Measurements from ENCODE around the gene ALK. TPM values are rescaled to one million over a fixed set of nuclear protein-coding genes. Genes with fewer than 3 reads are reported as not detected.

The ALK gene
- total RNA-seq, 3 donors from 2014 or later, result not detected

DNA sequence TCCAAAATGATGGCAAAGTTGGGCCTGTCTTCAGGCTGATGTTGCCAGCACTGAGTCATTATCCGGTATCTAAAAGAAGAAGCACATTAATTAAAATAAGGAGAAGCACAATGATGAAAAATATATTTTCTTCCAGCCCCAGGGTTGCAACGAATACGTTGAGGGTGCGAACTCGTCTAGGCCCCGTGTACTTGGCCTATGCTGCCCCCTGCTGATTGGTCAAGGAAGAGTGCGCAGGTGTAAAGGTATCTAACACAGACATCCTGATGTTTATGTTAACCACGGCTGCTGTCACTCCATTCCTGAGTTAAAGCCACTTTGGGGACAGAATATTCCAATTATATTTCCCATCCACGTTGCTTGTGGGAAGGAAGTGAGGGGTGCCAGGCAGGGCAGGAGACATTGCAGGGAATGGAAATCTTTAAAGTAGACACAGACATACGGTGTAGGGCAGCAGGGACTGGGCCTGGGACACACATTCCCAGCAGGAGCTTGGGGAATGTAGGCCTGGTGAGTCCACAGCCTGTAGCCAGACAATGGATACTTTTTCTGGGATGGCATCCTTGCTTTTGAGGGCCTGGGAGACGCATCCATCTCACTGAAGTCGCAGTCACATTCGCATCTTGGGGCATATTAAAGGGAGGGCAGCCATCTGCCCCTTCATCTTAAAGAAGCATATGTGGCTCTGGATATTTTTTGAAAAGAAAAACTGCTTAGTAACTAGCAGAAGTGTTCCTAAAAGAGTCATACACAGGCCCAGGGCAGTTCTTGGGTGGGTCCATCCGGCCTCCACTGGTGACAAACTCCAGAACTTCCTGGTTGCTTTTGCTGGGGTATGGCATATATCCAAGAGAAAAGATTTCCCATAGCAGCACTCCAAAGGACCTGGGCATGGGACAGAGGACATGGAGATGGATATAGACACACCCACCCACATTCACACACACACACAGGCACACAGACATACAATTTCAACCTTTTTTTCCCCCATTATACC lies 724.3 kb downstream of the ALK start:
- H3K4me3 Mint-ChIP-seq, result no peak overlapping the region
- DNase-seq (peak; percentile 77), ATAC-seq (peak; percentile 86 to 94)
- H3K4me1 Mint-ChIP-seq (ENCODE audit: low read depth), result peaks cover 3% of the 10 kb centered on the region
- no peaks in the 10 kb centered on the region for H3K9me3 Mint-ChIP-seq
- peaks cover 4% of the 10 kb centered on the region for H3K36me3 Mint-ChIP-seq (ENCODE audit: insufficient read depth)
- no peaks in the 10 kb centered on the region for H3K27me3 Mint-ChIP-seq (ENCODE audit: low read depth)

DNA sequence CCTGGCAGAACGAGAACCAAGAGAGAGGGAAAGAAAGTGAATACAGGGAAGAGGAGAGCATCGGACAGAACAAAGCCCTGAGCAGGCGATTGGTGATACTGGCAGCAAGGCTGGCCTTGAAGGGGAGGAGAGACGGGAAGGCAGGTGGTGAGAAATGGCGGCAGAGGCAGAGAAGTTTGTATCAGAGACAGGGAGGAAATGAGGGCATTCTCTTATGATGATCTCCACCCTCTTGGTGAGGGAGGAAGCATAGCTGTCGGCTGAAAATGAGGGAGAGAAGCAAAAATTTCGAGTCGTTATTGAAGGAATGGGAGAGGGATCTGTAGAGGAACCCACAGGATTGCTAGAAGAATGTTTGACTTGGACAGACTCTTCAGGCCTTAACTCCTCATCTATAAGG lies 725.6 kb downstream of the ALK start:
- no peaks in the 10 kb centered on the region for H3K9me3 Mint-ChIP-seq
- peaks cover 3% of the 10 kb centered on the region for H3K4me1 Mint-ChIP-seq (ENCODE audit: low read depth)
- ATAC-seq, result no peak
- peaks cover 2% of the 10 kb centered on the region for H3K36me3 Mint-ChIP-seq (ENCODE audit: insufficient read depth)
- H3K27me3 Mint-ChIP-seq (ENCODE audit: low read depth), result no peaks in the 10 kb centered on the region
- no peak overlapping the region for H3K4me3 Mint-ChIP-seq
- no peak for DNase-seq

DNA sequence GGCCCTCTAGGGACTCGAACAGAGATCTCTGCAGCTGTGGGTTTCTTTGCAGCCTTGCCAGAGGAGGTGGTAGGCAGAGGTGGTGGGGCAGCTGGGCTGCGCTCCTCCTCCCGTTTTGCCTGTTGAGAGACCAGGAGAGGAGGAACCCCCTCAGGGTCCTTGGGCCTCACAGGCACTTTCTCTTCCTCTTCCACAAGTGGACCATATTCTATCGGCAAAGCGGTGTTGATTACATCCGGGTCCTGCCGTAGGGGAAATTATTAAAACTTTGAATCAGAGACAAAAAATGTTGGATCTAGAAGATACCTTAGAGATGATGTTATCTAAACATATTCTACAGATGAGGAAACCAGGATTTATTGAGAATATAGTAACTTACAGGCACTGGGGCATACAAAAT lies 727.7 kb downstream of the ALK start:
- H3K4me1 Mint-ChIP-seq (ENCODE audit: low read depth), result peaks cover 12% of the 10 kb centered on the region

DNA sequence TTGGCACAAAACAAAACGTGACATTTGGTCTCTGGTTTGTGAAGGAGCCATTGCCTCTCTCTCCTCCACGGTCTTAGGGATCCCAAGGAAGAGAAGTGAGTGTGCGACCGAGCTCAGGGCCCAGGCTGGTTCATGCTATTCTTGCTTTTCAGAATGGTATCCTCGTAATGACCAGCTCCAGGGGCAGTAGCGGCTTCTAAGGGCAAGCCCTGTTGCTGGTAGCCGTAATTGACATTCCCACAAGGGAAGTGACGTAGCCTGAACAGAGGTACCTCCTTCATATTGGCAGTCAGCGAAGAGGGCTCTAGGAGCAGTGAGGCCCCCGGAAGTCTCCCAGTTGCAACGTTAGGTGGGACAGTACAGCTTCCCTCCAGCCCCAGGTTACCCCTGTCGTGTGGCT lies 728.3 kb downstream of the ALK start:
- Mint-ChIP-seq H3K36me3 (ENCODE audit: insufficient read depth) (peaks cover 4% of the 10 kb centered on the region), H3K4me1 (ENCODE audit: low read depth) (peaks cover 15% of the 10 kb centered on the region), H3K9me3 (no peaks in the 10 kb centered on the region), H3K4me3 (no peak overlapping the region), H3K27me3 (ENCODE audit: low read depth) (no peaks in the 10 kb centered on the region)
- DNase-seq (no peak), ATAC-seq (no peak)

More for the DNA sequence above, 727.7 kb downstream of the ALK start:
- Mint-ChIP-seq H3K36me3 (ENCODE audit: insufficient read depth) (peaks cover 4% of the 10 kb centered on the region), H3K9me3 (no peaks in the 10 kb centered on the region), H3K27me3 (ENCODE audit: low read depth) (no peaks in the 10 kb centered on the region), H3K4me3 (no peak overlapping the region)
- no peak for ATAC-seq
- DNase-seq, result no peak

DNA sequence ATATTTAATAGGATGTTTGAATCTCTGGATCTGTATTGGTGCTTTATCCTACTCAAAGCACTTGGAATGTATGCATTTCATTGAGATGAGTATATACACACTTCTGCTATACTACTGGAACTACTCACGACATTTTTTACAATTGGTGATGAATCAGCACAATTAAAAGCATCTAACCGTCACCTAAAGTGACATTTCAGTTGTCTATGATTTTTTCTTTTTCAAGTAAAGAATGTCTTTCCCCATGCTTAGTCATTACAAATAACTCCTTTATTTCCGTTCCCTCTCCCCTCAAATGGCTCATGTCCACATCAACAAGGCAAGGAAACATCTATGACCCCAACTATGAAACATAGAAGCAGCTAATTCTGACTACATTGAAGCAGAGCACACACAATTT lies 728.9 kb downstream of the ALK start:
- H3K4me1 Mint-ChIP-seq (ENCODE audit: low read depth), result peaks cover 19% of the 10 kb centered on the region
- no peak for DNase-seq
- H3K9me3 Mint-ChIP-seq, result no peaks in the 10 kb centered on the region
- peaks cover 7% of the 10 kb centered on the region for H3K36me3 Mint-ChIP-seq (ENCODE audit: insufficient read depth)
- H3K27me3 Mint-ChIP-seq (ENCODE audit: low read depth), result no peaks in the 10 kb centered on the region
- H3K4me3 Mint-ChIP-seq, result no peak overlapping the region
- no peak for ATAC-seq

DNA sequence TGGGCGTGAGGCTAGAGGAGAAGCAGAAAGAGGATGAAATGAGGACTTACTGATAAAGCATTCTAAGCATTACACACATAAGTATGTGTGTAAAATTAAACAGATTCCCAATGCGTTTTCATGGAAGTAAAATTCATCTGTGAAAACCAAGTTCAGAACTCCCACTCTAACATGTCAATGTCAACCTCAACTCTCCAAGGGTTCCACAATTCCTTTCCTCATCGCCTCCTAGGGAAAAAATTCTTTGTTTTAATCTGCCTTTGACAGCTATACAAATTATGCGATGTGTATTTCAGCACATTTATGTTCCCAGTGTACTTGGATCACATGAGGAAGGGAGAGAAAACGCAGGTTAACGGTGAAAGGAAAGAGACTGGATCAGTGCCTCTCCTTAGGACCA lies 729.6 kb downstream of the ALK start:
- DNase-seq, result no peak
- Mint-ChIP-seq H3K9me3 (no peaks in the 10 kb centered on the region), H3K36me3 (ENCODE audit: insufficient read depth) (peaks cover 9% of the 10 kb centered on the region), H3K4me1 (ENCODE audit: low read depth) (peaks cover 19% of the 10 kb centered on the region), H3K27me3 (ENCODE audit: low read depth) (no peaks in the 10 kb centered on the region), H3K4me3 (no peak overlapping the region)
- no peak for ATAC-seq

DNA sequence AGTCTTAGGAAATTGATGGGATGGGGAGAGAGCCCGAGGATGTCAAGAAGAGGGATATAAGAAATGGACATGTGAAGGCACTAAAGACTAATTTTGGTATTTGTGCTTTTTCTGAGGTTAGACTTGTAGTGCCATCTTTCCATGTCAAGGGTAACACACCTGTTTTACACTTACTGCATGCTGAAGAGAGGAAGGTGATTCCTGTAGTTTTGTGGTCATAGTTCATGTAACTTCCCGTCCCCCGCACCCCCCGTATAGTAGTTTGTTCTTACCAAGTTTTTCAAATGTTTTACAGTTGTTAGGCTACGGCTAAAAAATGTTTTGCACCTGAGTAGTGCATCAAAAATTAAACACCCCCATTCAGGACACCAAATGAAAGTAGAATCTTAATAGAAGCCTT lies 732.3 kb downstream of the ALK start:
- H3K27me3 Mint-ChIP-seq (ENCODE audit: low read depth), result no peaks in the 10 kb centered on the region
- H3K4me1 Mint-ChIP-seq (ENCODE audit: low read depth), result peaks cover 16% of the 10 kb centered on the region
- no peak for DNase-seq
- no peaks in the 10 kb centered on the region for H3K9me3 Mint-ChIP-seq
- ATAC-seq, result no peak
- peaks cover 19% of the 10 kb centered on the region for H3K36me3 Mint-ChIP-seq (ENCODE audit: insufficient read depth)
- no peak overlapping the region for H3K4me3 Mint-ChIP-seq

DNA sequence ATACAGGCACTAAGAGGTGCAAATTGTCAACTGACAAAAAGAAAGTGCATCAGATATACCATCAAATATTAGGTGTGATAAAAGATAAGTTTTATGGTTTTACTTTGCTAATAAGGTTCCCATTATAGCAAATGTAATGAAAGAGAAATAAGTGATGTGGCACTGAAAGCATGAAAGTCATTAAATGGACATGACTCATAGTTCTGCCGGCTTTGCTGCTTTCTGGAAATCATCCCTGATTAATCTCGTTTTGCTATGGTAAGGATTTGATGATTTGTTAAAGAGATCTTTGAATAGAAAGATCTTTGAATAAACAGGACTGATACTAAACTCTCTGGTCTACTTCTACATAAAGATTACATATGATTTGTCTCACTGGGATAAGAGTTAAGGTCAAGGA lies 733.5 kb downstream of the ALK start:
- DNase-seq (no peak), ATAC-seq (no peak)
- no peak overlapping the region for H3K4me3 Mint-ChIP-seq
- peaks cover 21% of the 10 kb centered on the region for H3K36me3 Mint-ChIP-seq (ENCODE audit: insufficient read depth)
- H3K9me3 Mint-ChIP-seq, result no peaks in the 10 kb centered on the region
- no peaks in the 10 kb centered on the region for H3K27me3 Mint-ChIP-seq (ENCODE audit: low read depth)
- peaks cover 16% of the 10 kb centered on the region for H3K4me1 Mint-ChIP-seq (ENCODE audit: low read depth)

DNA sequence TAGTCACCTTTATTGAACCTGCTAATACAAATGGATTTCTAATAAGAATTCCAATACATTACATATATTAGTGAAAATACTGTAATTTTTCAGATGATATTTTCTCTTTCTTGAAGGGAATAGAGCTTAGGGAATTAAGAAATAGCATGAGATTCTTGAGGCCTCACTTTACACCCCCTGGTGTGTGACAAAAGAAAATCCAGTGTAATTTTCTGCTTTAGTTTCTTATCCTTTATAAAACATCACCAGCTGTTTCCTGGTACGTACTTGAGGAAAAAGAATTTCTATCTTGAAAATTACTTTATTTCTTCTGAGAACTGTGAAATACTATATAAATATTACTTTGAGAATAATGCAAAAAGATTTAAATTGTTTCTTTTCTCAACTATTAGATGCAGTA lies 734.6 kb downstream of the ALK start:
- no peak for DNase-seq

DNA sequence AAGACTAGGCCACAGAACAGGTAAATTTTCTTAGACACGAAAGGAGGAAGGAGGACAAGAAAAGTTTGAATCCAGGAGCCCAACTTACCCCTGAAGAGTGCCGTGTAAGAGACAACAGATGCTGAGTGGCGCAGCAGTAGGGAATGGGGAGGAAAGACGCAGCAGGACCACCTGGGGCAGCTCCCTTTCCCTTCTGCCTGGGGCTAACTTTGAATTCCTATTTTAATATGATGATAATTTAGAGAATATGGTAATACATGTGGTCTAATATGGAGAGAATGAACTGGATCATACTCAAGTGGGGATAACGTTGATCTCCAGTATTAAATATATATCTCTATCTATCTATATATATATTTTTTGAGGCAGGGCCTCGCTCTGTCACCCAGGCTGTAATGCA lies 736.9 kb downstream of the ALK start:
- Mint-ChIP-seq H3K4me3 (no peak overlapping the region), H3K27me3 (ENCODE audit: low read depth) (no peaks in the 10 kb centered on the region), H3K9me3 (no peaks in the 10 kb centered on the region), H3K4me1 (ENCODE audit: low read depth) (peaks cover 18% of the 10 kb centered on the region), H3K36me3 (ENCODE audit: insufficient read depth) (peaks cover 35% of the 10 kb centered on the region)
- no peak for ATAC-seq
- DNase-seq, result no peak

More for the DNA sequence above, 734.6 kb downstream of the ALK start:
- ATAC-seq, result no peak
- H3K9me3 Mint-ChIP-seq, result no peaks in the 10 kb centered on the region
- no peaks in the 10 kb centered on the region for H3K27me3 Mint-ChIP-seq (ENCODE audit: low read depth)
- no peak overlapping the region for H3K4me3 Mint-ChIP-seq
- peaks cover 27% of the 10 kb centered on the region for H3K36me3 Mint-ChIP-seq (ENCODE audit: insufficient read depth)
- peaks cover 16% of the 10 kb centered on the region for H3K4me1 Mint-ChIP-seq (ENCODE audit: low read depth)

DNA sequence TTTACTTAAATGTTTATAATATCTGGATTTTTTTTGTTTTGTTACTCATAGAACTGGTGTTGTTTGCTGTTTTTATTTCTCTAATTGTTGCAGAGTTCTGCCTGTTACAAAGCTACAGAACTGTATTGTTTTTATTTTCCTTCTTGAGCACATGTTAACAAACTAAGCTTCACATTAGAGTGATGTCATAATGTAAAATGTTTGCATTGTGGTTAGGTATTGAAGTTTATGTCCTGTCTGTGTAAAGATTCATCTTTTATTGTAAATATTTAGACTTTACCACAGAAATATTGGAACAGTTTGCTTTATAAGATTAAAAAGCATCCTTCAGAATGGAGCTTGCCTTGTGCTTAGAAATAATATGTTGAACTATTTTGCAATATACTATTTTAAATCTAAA lies 738.5 kb downstream of the ALK start:
- no peak for DNase-seq
- no peaks in the 10 kb centered on the region for H3K27me3 Mint-ChIP-seq (ENCODE audit: low read depth)
- H3K36me3 Mint-ChIP-seq (ENCODE audit: insufficient read depth), result peaks cover 38% of the 10 kb centered on the region
- ATAC-seq, result no peak
- H3K4me1 Mint-ChIP-seq (ENCODE audit: low read depth), result peaks cover 6% of the 10 kb centered on the region
- no peaks in the 10 kb centered on the region for H3K9me3 Mint-ChIP-seq
- H3K4me3 Mint-ChIP-seq, result no peak overlapping the region

DNA sequence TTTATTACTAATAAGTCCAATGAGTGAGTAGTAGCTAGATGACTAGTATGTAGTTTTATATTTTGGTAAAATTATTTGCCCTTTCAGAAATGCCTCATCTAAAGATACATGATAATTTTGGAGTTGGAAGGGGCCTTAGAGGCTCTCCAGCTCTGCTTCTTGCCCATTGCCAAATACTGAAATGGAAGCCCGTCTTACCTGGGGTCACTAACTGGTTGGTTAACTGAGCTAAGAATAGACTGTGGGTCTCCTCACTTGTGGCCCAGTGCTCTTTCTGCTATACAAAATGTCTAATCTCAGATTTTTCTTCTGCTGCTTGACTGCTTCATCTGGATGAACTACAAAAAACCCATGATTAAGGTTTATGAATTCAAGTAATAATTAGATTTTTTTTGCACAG lies 739.1 kb downstream of the ALK start:
- DNase-seq (no peak), ATAC-seq (no peak)
- Mint-ChIP-seq H3K4me1 (ENCODE audit: low read depth) (peaks cover 4% of the 10 kb centered on the region), H3K4me3 (no peak overlapping the region), H3K9me3 (no peaks in the 10 kb centered on the region), H3K27me3 (ENCODE audit: low read depth) (no peaks in the 10 kb centered on the region), H3K36me3 (ENCODE audit: insufficient read depth) (peaks cover 33% of the 10 kb centered on the region)

DNA sequence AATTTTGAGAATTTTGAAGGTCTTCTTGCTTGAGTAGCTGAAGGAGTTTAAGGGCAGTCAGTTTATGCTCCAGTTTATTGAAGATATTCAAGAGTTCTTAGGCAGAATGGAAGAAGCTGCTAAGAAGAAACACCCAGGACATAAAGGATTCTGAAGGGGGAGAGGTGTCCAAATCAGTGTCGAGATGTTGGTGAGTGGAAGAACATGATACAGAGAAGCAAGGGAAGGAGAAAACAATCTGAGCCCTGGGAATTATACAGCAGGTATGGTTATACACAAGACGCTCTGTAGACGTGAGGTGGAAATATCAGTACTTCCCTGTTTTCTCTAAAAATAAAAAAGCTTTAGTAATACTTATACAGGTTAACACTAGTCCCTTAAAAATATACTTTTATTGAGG lies 746.0 kb downstream of the ALK start:
- Mint-ChIP-seq H3K36me3 (ENCODE audit: insufficient read depth) (peaks cover 32% of the 10 kb centered on the region), H3K4me1 (ENCODE audit: low read depth) (peaks cover 4% of the 10 kb centered on the region), H3K9me3 (no peaks in the 10 kb centered on the region), H3K4me3 (no peak overlapping the region), H3K27me3 (ENCODE audit: low read depth) (no peaks in the 10 kb centered on the region)
- DNase-seq, result no peak
- ATAC-seq, result no peak

DNA sequence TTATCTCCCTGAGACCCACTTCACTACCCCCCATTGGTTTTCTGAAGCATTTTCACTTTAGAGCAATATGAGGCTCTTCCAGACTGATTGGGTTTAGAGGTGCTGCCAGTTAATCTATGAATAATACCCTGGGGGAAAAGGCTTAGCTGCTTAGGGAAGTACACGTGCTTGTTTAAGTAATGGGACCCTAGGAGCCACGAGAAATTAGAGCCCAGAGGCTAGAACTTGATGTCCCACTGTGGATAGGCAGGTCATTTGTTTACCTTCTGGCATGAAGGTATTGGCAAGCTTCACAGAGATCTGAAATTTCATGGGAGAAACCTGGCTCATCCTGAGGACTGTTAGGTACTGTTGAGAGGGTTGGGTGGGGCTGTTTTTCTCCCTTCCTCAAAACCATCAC lies 746.4 kb downstream of the ALK start:
- H3K36me3 Mint-ChIP-seq (ENCODE audit: insufficient read depth), result peaks cover 32% of the 10 kb centered on the region
- no peaks in the 10 kb centered on the region for H3K9me3 Mint-ChIP-seq
- H3K4me3 Mint-ChIP-seq, result no peak overlapping the region
- no peak for DNase-seq
- ATAC-seq, result no peak
- H3K27me3 Mint-ChIP-seq (ENCODE audit: low read depth), result no peaks in the 10 kb centered on the region
- peaks cover 1% of the 10 kb centered on the region for H3K4me1 Mint-ChIP-seq (ENCODE audit: low read depth)
